Mucosa of stomach (tissue), 1 donor: ENCODE data around the gene NDUFS1.

ENCODE experiments used
- H3K27me3 ChIP-seq: one replicate; pipeline ENCODE4 v1.7.0; 2013; ENCODE audit warnings: mild to moderate bottlenecking, low read length; ENCODE audit not compliant: control insufficient read depth, insufficient read depth
- H3K36me3 ChIP-seq: one replicate; pipeline ENCODE4 v1.7.0; 2013; ENCODE audit warnings: low read length; ENCODE audit not compliant: control insufficient read depth, insufficient read depth
- H3K4me1 ChIP-seq: one replicate; pipeline ENCODE4 v1.7.0; 2013; ENCODE audit warnings: mild to moderate bottlenecking, low read length; ENCODE audit not compliant: control insufficient read depth, insufficient read depth
- H3K4me3 ChIP-seq: one replicate; pipeline ENCODE4 v1.7.0; 2013; ENCODE audit warnings: low read length
- H3K9ac ChIP-seq: one replicate; pipeline ENCODE4 v1.7.0; 2013; ENCODE audit warnings: mild to moderate bottlenecking, low read length, moderate library complexity
- H3K9me3 ChIP-seq: one replicate; pipeline ENCODE4 v1.7.0; 2013; ENCODE audit warnings: mild to moderate bottlenecking, low read length, moderate library complexity; ENCODE audit not compliant: control insufficient read depth
- donor health status: Pancreatic carcinoma.

Gene NDUFS1

DNA sequence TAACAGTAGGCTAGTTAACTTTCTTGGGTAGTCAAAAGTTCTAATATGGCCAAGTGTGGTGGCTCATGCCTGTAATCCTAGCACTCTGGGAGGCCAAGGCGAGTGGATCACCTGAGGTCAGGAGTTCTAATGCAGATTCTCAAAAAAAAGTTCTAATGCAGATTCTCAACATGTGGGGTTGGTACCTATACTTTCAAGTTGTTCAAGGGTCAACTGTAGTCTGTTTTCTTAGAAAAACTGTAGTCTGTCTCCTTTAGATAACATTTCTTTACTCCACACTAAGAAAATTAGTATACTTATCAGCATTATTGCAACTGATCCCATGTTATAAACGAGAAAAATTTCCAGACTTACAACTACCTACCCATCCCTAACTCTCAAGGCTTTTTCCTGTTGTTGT, 89.8 kb downstream of the NDUFS1 start:
- H3K4me1 ChIP-seq = peaks cover 5% of the 10 kb centered on the region
- H3K9ac ChIP-seq = no peak overlapping the region
- H3K27me3 ChIP-seq = no peaks in the 10 kb centered on the region
- no peaks in the 10 kb centered on the region for H3K9me3 ChIP-seq
- H3K36me3 ChIP-seq = no peaks in the 10 kb centered on the region
- H3K4me3 ChIP-seq = no peak overlapping the region

DNA sequence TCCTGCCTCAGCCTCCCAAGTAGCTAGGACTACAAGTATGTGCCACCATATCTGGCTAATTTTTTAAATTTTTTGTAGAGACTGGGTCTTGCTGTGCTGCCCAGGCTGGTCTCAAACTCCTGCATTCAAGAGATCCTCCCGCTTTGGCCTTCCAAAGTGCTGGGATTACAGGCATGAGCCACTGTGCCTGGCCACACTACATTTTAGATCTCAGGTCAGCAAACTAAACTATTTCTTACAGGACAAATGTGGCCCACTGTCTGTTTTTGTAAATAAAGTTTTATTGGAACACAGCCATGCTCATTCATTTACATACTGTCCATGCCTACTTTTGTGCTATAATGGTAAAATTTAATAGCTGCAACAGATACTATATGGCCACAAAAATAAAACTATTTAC, 91.0 kb downstream of the NDUFS1 start:
- no peak overlapping the region for H3K9ac ChIP-seq
- no peaks in the 10 kb centered on the region for H3K27me3 ChIP-seq
- no peak overlapping the region for H3K4me3 ChIP-seq

More for the DNA sequence above, 91.0 kb downstream of the NDUFS1 start:
- Histone ChIP-seq H3K9me3 (no peaks in the 10 kb centered on the region), H3K4me1 (peaks cover 5% of the 10 kb centered on the region), H3K36me3 (no peaks in the 10 kb centered on the region)
